ENCODE data around the gene BRIX1. TPM values are rescaled to one million over a fixed set of nuclear protein-coding genes. Genes with fewer than 3 reads are reported as not detected.

BRIX1 gene
- total RNA-seq, 1 experiment from 2014 or later: 56.5 TPM

DNA sequence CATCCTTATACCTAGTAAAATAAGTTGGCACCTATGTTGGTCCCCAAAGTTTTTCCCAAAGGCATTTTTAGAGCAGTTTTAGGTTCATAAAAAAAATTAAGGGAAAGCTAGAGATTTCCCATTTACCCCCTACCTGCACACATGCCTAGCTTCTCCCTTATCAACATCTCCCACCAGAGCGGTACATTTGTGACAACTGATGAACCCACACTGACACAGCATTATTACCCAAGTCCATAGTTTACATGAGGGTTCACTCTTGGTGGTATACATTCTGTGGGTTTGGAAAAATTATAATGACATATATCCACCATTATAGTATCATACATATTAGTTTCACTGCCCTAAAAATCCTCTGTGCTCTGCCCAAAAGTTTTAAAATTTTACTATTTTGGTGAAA is 12.3 kb upstream of the BRIX1 start:
- Mint-ChIP-seq H3K4me3 (ENCODE audit: unreplicated experiment) (no peak overlapping the region), H3K36me3 (ENCODE audit: insufficient read depth, unreplicated experiment) (peaks cover 13% of the 10 kb centered on the region), H3K4me1 (ENCODE audit: low read depth, unreplicated experiment) (no peaks in the 10 kb centered on the region), H3K9me3 (ENCODE audit: unreplicated experiment) (no peaks in the 10 kb centered on the region), H3K27me3 (ENCODE audit: insufficient read depth, unreplicated experiment) (no peaks in the 10 kb centered on the region), H3K27ac (ENCODE audit: unreplicated experiment) (no peak overlapping the region)
- POLR2A ChIA-PET: no interaction called here
- no peak for DNase-seq
- Histone ChIP-seq H3K36me3 (ENCODE audit: control insufficient read depth, insufficient read depth, low read length) (no peaks in the 10 kb centered on the region), H3K27me3 (replicated peaks; ENCODE audit: control insufficient read depth, insufficient read depth, low read length) (no peaks in the 10 kb centered on the region), H3K4me1 (no peaks in the 10 kb centered on the region), H3K9me3 (no peaks in the 10 kb centered on the region), H3K4me3 (ENCODE audit: low read depth, low read length) (no peak overlapping the region)
- CTCF ChIA-PET: interaction anchor here (1.0 kb wide), 1 partner anchor 26 kb away, joined by 3 read pairs; the partner anchor contains the start of gene DNAJC21
- TF ChIP-seq, protein P1, sequence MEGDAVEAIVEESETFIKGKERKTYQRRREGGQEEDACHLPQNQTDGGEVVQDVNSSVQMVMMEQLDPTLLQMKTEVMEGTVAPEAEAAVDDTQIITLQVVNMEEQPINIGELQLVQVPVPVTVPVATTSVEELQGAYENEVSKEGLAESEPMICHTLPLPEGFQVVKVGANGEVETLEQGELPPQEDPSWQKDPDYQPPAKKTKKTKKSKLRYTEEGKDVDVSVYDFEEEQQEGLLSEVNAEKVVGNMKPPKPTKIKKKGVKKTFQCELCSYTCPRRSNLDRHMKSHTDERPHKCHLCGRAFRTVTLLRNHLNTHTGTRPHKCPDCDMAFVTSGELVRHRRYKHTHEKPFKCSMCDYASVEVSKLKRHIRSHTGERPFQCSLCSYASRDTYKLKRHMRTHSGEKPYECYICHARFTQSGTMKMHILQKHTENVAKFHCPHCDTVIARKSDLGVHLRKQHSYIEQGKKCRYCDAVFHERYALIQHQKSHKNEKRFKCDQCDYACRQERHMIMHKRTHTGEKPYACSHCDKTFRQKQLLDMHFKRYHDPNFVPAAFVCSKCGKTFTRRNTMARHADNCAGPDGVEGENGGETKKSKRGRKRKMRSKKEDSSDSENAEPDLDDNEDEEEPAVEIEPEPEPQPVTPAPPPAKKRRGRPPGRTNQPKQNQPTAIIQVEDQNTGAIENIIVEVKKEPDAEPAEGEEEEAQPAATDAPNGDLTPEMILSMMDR (IDR thresholded peaks at IDR 0.05; ENCODE audit: insufficient read depth in 1 of 2, low read depth in 1 of 2, low read length in 1 of 2, severe bottlenecking in 1 of 2, unreplicated experiment in 1 of 2): no peak
- BruUV-seq (replicated peaks): no TSS peak
- intact Hi-C loops (cut with micrococcal nuclease; ENCODE audit: unreplicated experiment): no loop called here

DNA sequence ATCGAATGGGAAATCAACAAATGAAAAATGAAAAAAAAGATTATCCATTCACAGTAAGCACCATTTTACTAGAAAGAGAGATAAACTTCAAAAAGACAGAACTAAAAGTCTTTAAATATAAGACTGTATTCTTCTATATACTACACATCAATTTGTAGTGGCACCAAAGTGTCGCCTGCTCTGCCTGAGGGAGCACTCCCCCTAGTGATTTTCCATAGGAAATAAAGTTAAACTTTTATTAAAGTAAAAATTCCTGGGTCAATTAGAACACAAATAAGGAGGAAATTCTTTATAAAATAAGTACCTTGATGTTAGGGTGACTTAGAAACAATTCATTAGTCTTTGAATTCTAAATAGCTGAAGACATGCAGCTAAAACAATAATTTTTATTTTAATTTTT is 9.9 kb upstream of the BRIX1 start:
- no peak for DNase-seq
- no peaks in the 10 kb centered on the region for H3K4me1 Mint-ChIP-seq (ENCODE audit: low read depth, unreplicated experiment)
- Histone ChIP-seq H3K4me1 (no peaks in the 10 kb centered on the region), H3K27me3 (replicated peaks; ENCODE audit: control insufficient read depth, insufficient read depth, low read length) (no peaks in the 10 kb centered on the region), H3K36me3 (ENCODE audit: control insufficient read depth, insufficient read depth, low read length) (no peaks in the 10 kb centered on the region), H3K9me3 (no peaks in the 10 kb centered on the region), H3K4me3 (ENCODE audit: low read depth, low read length) (no peak overlapping the region)
- H3K27ac Mint-ChIP-seq (ENCODE audit: unreplicated experiment): no peak overlapping the region
- ChIA-PET CTCF (no interaction called here), POLR2A (no interaction called here)
- TF ChIP-seq, protein P1 (IDR thresholded peaks at IDR 0.05; ENCODE audit: insufficient read depth in 1 of 2, low read depth in 1 of 2, low read length in 1 of 2, severe bottlenecking in 1 of 2, unreplicated experiment in 1 of 2): peak; percentile 37 to 47
- BruUV-seq (replicated peaks): no TSS peak
- H3K9me3 Mint-ChIP-seq (ENCODE audit: unreplicated experiment): no peaks in the 10 kb centered on the region
- peaks cover 25% of the 10 kb centered on the region for H3K36me3 Mint-ChIP-seq (ENCODE audit: insufficient read depth, unreplicated experiment)
- H3K4me3 Mint-ChIP-seq (ENCODE audit: unreplicated experiment): no peak overlapping the region
- intact Hi-C loops (cut with micrococcal nuclease; ENCODE audit: unreplicated experiment): loop anchor here (1.0 kb wide), 1 partner anchor 431 kb away; no protein-coding TSS in a partner anchor
- H3K27me3 Mint-ChIP-seq (ENCODE audit: insufficient read depth, unreplicated experiment): no peaks in the 10 kb centered on the region

DNA sequence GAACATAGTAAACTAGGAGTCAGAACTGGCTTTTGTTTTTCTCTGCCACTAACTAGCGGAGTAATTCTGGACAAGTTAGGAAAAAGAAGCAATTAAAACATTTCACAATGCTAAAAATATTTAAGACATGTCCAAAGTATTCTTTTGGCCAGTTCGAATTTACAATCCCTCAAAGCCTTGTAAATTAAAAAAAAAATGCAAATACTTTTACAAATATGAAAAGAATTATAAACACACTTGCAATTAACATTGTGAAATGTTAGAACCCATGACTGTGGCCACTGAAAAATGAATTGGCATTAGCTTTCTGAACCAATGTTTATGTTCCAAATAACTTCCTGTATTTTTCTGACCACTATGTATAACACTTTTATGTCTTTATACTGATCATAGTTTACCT is 2.4 kb upstream of the BRIX1 start:
- ChIA-PET POLR2A (no interaction called here), CTCF (no interaction called here)
- Histone ChIP-seq H3K4me1 (peaks cover 14% of the 10 kb centered on the region; the same call in 1 of the 2 replicates), H3K4me3 (ENCODE audit: low read depth, low read length) (no peak overlapping the region), H3K9me3 (no peaks in the 10 kb centered on the region), H3K27me3 (replicated peaks; ENCODE audit: control insufficient read depth, insufficient read depth, low read length) (no peaks in the 10 kb centered on the region), H3K36me3 (ENCODE audit: control insufficient read depth, insufficient read depth, low read length) (peaks cover 4% of the 10 kb centered on the region; the same call in 1 of the 2 replicates)
- DNase-seq: no peak
- Mint-ChIP-seq H3K9me3 (ENCODE audit: unreplicated experiment) (no peaks in the 10 kb centered on the region), H3K4me1 (ENCODE audit: low read depth, unreplicated experiment) (peaks cover 15% of the 10 kb centered on the region), H3K27me3 (ENCODE audit: insufficient read depth, unreplicated experiment) (no peaks in the 10 kb centered on the region), H3K27ac (ENCODE audit: unreplicated experiment) (no peak overlapping the region), H3K36me3 (ENCODE audit: insufficient read depth, unreplicated experiment) (peaks cover 55% of the 10 kb centered on the region), H3K4me3 (ENCODE audit: unreplicated experiment) (no peak overlapping the region)
- intact Hi-C loops (cut with micrococcal nuclease; ENCODE audit: unreplicated experiment): loop anchor here (2.0 kb wide), 1 partner anchor 46 kb away; no protein-coding TSS in a partner anchor
- BruUV-seq (replicated peaks): no TSS peak
- TF ChIP-seq, protein P1 (IDR thresholded peaks at IDR 0.05; ENCODE audit: insufficient read depth in 1 of 2, low read depth in 1 of 2, low read length in 1 of 2, severe bottlenecking in 1 of 2, unreplicated experiment in 1 of 2): no peak

Data from Caco-2 (cell line).